HUES48 (cell line): Measurements from ENCODE around the gene MYLK.

Source experiments
- H3K27ac ChIP-seq: one replicate; pipeline ENCODE4 v1.7.0; 2013; ENCODE audit warnings: low read depth, low read length, inconsistent platforms
- H3K27me3 ChIP-seq: 2 replicates; pipeline ENCODE4 v1.6.1; 2013; ENCODE audit warnings: mild to moderate bottlenecking, low read length; ENCODE audit not compliant: control insufficient read depth, insufficient read depth
- H3K36me3 ChIP-seq: 2 replicates; pipeline ENCODE4 v1.6.1; 2013; ENCODE audit warnings: low read length; ENCODE audit not compliant: control insufficient read depth, insufficient read depth
- H3K4me1 ChIP-seq: 2 replicates; pipeline ENCODE4 v1.6.1; 2013; ENCODE audit warnings: mild to moderate bottlenecking, low read length; ENCODE audit not compliant: control insufficient read depth, insufficient read depth
- H3K4me3 ChIP-seq: 2 replicates; pipeline ENCODE4 v1.5.1; 2013; ENCODE audit warnings: mild to moderate bottlenecking, low read depth, low read length
- H3K9ac ChIP-seq: 2 replicates; pipeline ENCODE4 v1.6.1; 2013; ENCODE audit warnings: mild to moderate bottlenecking, low read depth, low read length, moderate library complexity
- H3K9me3 ChIP-seq: 2 replicates; pipeline ENCODE4 v1.6.1; 2013; ENCODE audit warnings: low read length; ENCODE audit not compliant: control insufficient read depth, insufficient read depth

The MYLK gene

GRCh38 chr3:123884203-123884831 is at the start of gene MYLK:
Gene MYLK, minus strand, starts transcription at chr3:123884332. Its CDS starts 90,491 bp downstream, at chr3:123793841.
- Histone ChIP-seq H3K36me3 (no peaks in the 10 kb centered on the region), H3K9ac (peak within 1 kb of the TSS; percentile 73), H3K4me1 (peaks cover 9% of the 10 kb centered on the region; the same call in 1 of the 2 replicates), H3K27ac (peak within 1 kb of the TSS; percentile 54), H3K4me3 (peak within 1 kb of the TSS; percentile 73), H3K9me3 (no peaks in the 10 kb centered on the region), H3K27me3 (peaks cover 13% of the 10 kb centered on the region)

GRCh38 chr3:123930445-123930844 is 46.3 kb upstream of the MYLK start:
- no peaks in the 10 kb centered on the region for H3K9me3 ChIP-seq
- H3K36me3 ChIP-seq = peaks cover 90% of the 10 kb centered on the region
- no peaks in the 10 kb centered on the region for H3K4me1 ChIP-seq
- no peaks in the 10 kb centered on the region for H3K27me3 ChIP-seq
- H3K27ac ChIP-seq = no peak overlapping the region
- H3K4me3 ChIP-seq = no peak overlapping the region
- no peak overlapping the region for H3K9ac ChIP-seq

DNA sequence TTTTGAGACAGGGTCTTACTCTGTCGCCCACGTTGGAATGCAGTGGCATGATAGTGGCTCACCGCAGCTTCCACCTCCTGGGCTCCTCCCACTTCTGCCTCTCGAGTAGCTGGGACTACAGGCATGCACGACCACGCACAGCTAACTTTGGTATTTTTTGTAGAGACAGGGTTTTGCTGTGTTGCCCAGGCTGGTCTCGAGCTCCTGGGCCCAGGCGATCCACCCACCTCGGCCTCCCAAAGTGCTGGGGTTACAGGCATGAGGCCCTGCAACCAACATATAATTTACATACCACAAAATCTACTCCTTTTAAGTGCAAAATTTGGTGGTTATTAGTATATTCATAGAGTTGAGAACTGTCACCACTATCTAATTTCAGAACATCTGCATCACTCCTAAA is 45.2 kb upstream of the MYLK start:
- H3K27me3 ChIP-seq = no peaks in the 10 kb centered on the region
- no peak overlapping the region for H3K4me3 ChIP-seq
- no peak overlapping the region for H3K27ac ChIP-seq
- H3K9me3 ChIP-seq = no peaks in the 10 kb centered on the region
- H3K4me1 ChIP-seq = no peaks in the 10 kb centered on the region
- H3K9ac ChIP-seq = no peak overlapping the region
- peaks cover 87% of the 10 kb centered on the region for H3K36me3 ChIP-seq

GRCh38 chr3:123926396-123926795 is 42.3 kb upstream of the MYLK start:
- Histone ChIP-seq H3K4me1 (no peaks in the 10 kb centered on the region), H3K27ac (no peak overlapping the region), H3K9ac (no peak overlapping the region), H3K4me3 (no peak overlapping the region), H3K9me3 (no peaks in the 10 kb centered on the region), H3K36me3 (peaks cover 82% of the 10 kb centered on the region), H3K27me3 (no peaks in the 10 kb centered on the region)

DNA sequence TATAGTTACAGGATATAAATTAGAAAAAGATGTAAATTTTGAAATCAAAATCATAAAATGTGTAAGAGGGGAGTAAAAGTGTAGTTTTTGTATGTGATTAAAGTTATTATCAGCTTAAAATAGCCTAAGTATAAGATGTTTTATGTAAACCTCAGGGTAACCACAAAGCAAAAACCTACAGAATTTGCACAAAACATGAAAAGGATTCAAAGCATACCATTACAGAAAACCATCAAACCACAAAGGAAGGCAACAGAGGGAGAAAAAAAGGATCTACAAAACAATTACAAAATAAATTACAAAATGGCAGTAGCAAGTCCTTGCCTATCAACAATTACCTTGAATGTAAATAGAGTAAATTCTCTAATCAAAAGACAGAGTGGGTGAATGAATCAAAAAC is 36.7 kb upstream of the MYLK start:
- H3K36me3 ChIP-seq = peaks cover 53% of the 10 kb centered on the region

DNA sequence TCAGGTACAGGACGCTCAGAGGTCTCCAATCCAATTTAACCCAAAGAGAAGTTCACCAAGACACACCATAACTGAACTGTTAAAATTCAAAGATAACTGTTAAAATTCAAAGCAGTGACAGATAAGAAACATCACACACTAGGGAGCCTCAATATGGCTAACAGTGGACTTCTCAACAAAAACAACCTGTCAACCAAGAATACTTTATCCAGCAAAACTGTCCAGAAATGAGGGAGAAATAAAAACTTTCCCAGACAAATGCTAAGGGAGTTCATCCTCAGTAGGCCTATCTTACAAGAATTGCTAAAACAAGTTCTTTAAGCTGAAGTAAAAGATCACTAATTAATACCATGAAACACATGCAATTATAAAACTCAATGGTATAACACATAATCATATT is 36.3 kb upstream of the MYLK start:
- Histone ChIP-seq H3K4me1 (no peaks in the 10 kb centered on the region), H3K9ac (no peak overlapping the region), H3K36me3 (peaks cover 53% of the 10 kb centered on the region), H3K9me3 (no peaks in the 10 kb centered on the region), H3K27me3 (no peaks in the 10 kb centered on the region), H3K4me3 (no peak overlapping the region), H3K27ac (no peak overlapping the region)

More for the DNA sequence above, 36.7 kb upstream of the MYLK start:
- no peaks in the 10 kb centered on the region for H3K4me1 ChIP-seq
- no peak overlapping the region for H3K9ac ChIP-seq
- H3K9me3 ChIP-seq = no peaks in the 10 kb centered on the region
- no peaks in the 10 kb centered on the region for H3K27me3 ChIP-seq
- no peak overlapping the region for H3K4me3 ChIP-seq
- no peak overlapping the region for H3K27ac ChIP-seq

GRCh38 chr3:123919353-123919752 is 35.2 kb upstream of the MYLK start:
- no peaks in the 10 kb centered on the region for H3K9me3 ChIP-seq
- peaks cover 57% of the 10 kb centered on the region for H3K36me3 ChIP-seq
- H3K9ac ChIP-seq = no peak overlapping the region
- H3K27me3 ChIP-seq = no peaks in the 10 kb centered on the region
- no peak overlapping the region for H3K27ac ChIP-seq
- no peak overlapping the region for H3K4me3 ChIP-seq
- H3K4me1 ChIP-seq = no peaks in the 10 kb centered on the region

DNA sequence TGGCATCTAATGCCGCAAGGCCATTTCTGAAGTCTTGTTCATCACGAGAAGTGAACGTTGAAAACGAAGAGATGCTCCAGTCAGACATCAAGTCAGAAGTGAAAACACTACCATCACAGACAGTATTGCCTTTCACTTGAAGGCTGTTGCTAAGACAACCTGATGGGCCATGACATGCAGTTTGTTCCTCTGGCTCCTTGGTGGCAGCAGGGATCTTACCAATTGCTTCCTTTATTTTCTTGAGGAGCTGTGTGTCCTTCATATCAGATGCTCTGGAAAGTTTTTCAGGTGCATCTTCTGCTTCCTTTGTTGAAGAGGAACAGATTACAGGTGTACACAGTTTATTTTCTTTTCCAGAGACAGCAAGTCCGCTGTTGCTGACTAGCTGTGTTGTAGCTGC is 30.7 kb upstream of the MYLK start:
- H3K4me1 ChIP-seq = no peaks in the 10 kb centered on the region; the same call in 1 of the 2 replicates
- no peaks in the 10 kb centered on the region for H3K9me3 ChIP-seq
- H3K36me3 ChIP-seq = peaks cover 29% of the 10 kb centered on the region
- H3K4me3 ChIP-seq = no peak overlapping the region
- no peak overlapping the region for H3K9ac ChIP-seq
- no peaks in the 10 kb centered on the region for H3K27me3 ChIP-seq
- no peak overlapping the region for H3K27ac ChIP-seq

GRCh38 chr3:123909785-123910184 is 25.7 kb upstream of the MYLK start:
- H3K9me3 ChIP-seq = no peaks in the 10 kb centered on the region
- H3K9ac ChIP-seq = no peak overlapping the region
- H3K4me1 ChIP-seq = no peaks in the 10 kb centered on the region; the same call in 1 of the 2 replicates
- H3K4me3 ChIP-seq = no peak overlapping the region
- no peak overlapping the region for H3K27ac ChIP-seq
- H3K27me3 ChIP-seq = no peaks in the 10 kb centered on the region
- H3K36me3 ChIP-seq = peaks cover 5% of the 10 kb centered on the region

- Histone ChIP-seq H3K27ac (no peak overlapping the region), H3K9me3 (no peaks in the 10 kb centered on the region), H3K4me1 (no peaks in the 10 kb centered on the region; the same call in 1 of the 2 replicates), H3K36me3 (no peaks in the 10 kb centered on the region), H3K4me3 (no peak overlapping the region), H3K27me3 (no peaks in the 10 kb centered on the region), H3K9ac (no peak overlapping the region)
Measured at GRCh38 chr3:123907720-123908119, 23.6 kb upstream of the MYLK start.

- H3K27me3 ChIP-seq = no peaks in the 10 kb centered on the region
- no peaks in the 10 kb centered on the region for H3K9me3 ChIP-seq
- no peaks in the 10 kb centered on the region for H3K4me1 ChIP-seq
- no peak overlapping the region for H3K27ac ChIP-seq
- H3K4me3 ChIP-seq = no peak overlapping the region
- H3K9ac ChIP-seq = no peak overlapping the region
- H3K36me3 ChIP-seq = no peaks in the 10 kb centered on the region
Measured at GRCh38 chr3:123899300-123899865, 15.3 kb upstream of the MYLK start.
